Activated B cell treated with CpG ODN at 0.5 μM for 24 hours (primary cell): Measurements from ENCODE around the gene TMEM91. TPM values are rescaled to one million over a fixed set of nuclear protein-coding genes. Genes with fewer than 3 reads are reported as not detected.

Experiments
- ATAC-seq: fragments of 200-7000 bp; cut with Tn5 transposase; one replicate; pipeline ENCODE4 v1.10.0; 2021; ENCODE audit warnings: low read depth, mild to moderate bottlenecking, moderate library complexity
- CTCF ChIA-PET: fragments of 350-600 bp; sonication (Branson Sonifier 250); formaldehyde crosslinking; loops from one replicate; lab custom pipeline; 2021; ENCODE audit warnings: antibody characterized with exemption; lab: Charles Lee
- POLR2A ChIA-PET: fragments of 350-600 bp; sonication (Branson Sonifier 250); formaldehyde crosslinking; loops from one replicate; lab custom pipeline; 2021; ENCODE audit warnings: antibody characterized with exemption; lab: Charles Lee
- DNase-seq: peaks from one replicate; pipeline ENCODE4 v3.0.0; 2022
- H3K27ac Mint-ChIP-seq: one replicate; pipeline ENCODE4 v1.8.0; 2020; ENCODE audit warnings: mixed read lengths
- H3K27me3 Mint-ChIP-seq: one replicate; pipeline ENCODE4 v1.8.0; 2021; ENCODE audit warnings: mixed read lengths
- H3K36me3 Mint-ChIP-seq: one replicate; pipeline ENCODE4 v1.8.0; 2021; ENCODE audit warnings: low read depth, mixed read lengths
- H3K4me1 Mint-ChIP-seq: one replicate; pipeline ENCODE4 v1.8.0; 2021; ENCODE audit warnings: mixed read lengths
- H3K4me3 Mint-ChIP-seq: one replicate; pipeline ENCODE4 v1.8.0; 2020; ENCODE audit warnings: mild to moderate bottlenecking, mixed read lengths
- H3K9me3 Mint-ChIP-seq: one replicate; pipeline ENCODE4 v1.8.0; 2020; ENCODE audit warnings: mixed read lengths
- intact Hi-C: fragments of 100-400 bp; cut with micrococcal nuclease; formaldehyde crosslinking; loops from one replicate; pipeline ENCODE4 v1.15.1; 2024
- total RNA-seq: library from RNA; stranded (reverse); gene quantifications from 2 replicates; pipeline ENCODE4 v1.2.3, GENCODE V29; 2022
- TF ChIP-seq, protein P1 (sequence below): fragments of 200-600 bp; IDR thresholded peaks from one replicate; pipeline ENCODE4 v1.8.0; 2022; ENCODE audit warnings: antibody characterized with exemption, mild to moderate bottlenecking

The TMEM91 gene
- total RNA-seq, 1 donor from 2014 or later = 4.6 TPM

DNA sequence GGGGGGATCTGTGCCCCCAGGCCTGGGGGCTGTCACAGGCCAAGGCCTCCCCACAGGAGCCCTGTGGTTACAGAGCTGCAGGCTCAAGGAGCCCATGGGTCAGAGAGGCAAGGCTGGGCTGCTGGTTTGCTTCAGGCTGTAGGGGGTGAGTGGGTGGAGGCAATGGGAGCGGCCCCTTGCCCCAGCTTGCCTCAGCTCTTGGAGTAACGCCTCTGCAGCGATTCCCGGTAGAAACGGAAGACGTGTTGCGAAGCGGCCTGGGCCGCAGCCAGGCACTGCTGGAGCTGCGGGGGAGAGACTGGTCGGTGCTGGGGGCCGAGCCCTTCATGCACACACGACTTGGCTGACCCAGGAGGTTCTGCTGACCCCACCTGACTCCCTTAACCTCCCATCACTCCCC lies 10.1 kb downstream of the TMEM91 start:
- Mint-ChIP-seq H3K27ac (no peak overlapping the region), H3K27me3 (no peaks in the 10 kb centered on the region), H3K4me1 (no peaks in the 10 kb centered on the region), H3K4me3 (no peak overlapping the region), H3K36me3 (peaks cover 57% of the 10 kb centered on the region), H3K9me3 (no peaks in the 10 kb centered on the region)
- intact Hi-C loops = no loop called here
- DNase-seq (no peak), ATAC-seq (no peak)
- POLR2A ChIA-PET = interaction anchor here (1.2 kb wide), 1 partner anchor 22 kb away, joined by 4 read pairs; the partner anchor contains the start of gene B9D2
- CTCF ChIA-PET = no interaction called here
- TF ChIP-seq, protein P1, sequence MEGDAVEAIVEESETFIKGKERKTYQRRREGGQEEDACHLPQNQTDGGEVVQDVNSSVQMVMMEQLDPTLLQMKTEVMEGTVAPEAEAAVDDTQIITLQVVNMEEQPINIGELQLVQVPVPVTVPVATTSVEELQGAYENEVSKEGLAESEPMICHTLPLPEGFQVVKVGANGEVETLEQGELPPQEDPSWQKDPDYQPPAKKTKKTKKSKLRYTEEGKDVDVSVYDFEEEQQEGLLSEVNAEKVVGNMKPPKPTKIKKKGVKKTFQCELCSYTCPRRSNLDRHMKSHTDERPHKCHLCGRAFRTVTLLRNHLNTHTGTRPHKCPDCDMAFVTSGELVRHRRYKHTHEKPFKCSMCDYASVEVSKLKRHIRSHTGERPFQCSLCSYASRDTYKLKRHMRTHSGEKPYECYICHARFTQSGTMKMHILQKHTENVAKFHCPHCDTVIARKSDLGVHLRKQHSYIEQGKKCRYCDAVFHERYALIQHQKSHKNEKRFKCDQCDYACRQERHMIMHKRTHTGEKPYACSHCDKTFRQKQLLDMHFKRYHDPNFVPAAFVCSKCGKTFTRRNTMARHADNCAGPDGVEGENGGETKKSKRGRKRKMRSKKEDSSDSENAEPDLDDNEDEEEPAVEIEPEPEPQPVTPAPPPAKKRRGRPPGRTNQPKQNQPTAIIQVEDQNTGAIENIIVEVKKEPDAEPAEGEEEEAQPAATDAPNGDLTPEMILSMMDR = no peak

- Mint-ChIP-seq H3K4me1 (peaks cover 18% of the 10 kb centered on the region), H3K4me3 (no peak overlapping the region), H3K27ac (no peak overlapping the region), H3K9me3 (no peaks in the 10 kb centered on the region), H3K27me3 (no peaks in the 10 kb centered on the region), H3K36me3 (peaks cover 59% of the 10 kb centered on the region)
- DNase-seq (no peak), ATAC-seq (no peak)
- ChIA-PET CTCF (no interaction called here), POLR2A (interaction anchor here (0.7 kb wide), 1 partner anchor 8 kb away, joined by 3 read pairs; no protein-coding TSS in a partner anchor)
- TF ChIP-seq, protein P1 = no peak
- intact Hi-C loops = no loop called here
These were observed 15.3 kb downstream of the TMEM91 start for GRCh38 chr19:41391618-41392017.

DNA sequence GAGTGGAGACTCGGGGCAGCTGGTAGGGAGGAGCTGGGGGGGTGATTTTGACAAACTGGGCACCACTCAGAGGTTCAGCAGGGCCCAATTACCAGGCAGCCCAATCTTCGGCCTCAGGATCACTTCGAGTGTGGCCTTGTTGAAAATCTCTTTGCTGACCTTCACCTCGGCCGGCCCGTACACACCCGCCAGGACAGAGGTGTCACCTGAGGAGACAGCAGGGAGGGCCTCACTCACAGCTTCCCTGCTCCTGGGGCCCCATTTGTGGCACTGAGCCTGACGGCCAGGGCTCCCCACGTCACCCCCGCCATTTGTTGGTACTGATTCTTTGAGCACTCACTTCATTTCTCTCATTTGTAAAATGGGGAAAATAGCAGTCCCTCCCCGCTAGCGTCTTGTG lies 16.4 kb downstream of the TMEM91 start:
- Mint-ChIP-seq H3K27me3 (no peaks in the 10 kb centered on the region), H3K9me3 (no peaks in the 10 kb centered on the region), H3K4me3 (no peak overlapping the region), H3K36me3 (peaks cover 55% of the 10 kb centered on the region), H3K4me1 (peaks cover 28% of the 10 kb centered on the region), H3K27ac (no peak overlapping the region)
- DNase-seq (no peak), ATAC-seq (no peak)
- POLR2A ChIA-PET = no interaction called here
- CTCF ChIA-PET = no interaction called here
- intact Hi-C loops = no loop called here
- TF ChIP-seq, protein P1 = no peak

GRCh38 chr19:41395355-41395754 lies 19.0 kb downstream of the TMEM91 start:
- H3K27me3 Mint-ChIP-seq = no peaks in the 10 kb centered on the region
- ChIA-PET POLR2A (interaction anchor here (1.3 kb wide), 1 partner anchor 12 kb away, joined by 3 read pairs; no protein-coding TSS in a partner anchor), CTCF (interaction anchor here (1.5 kb wide), 1 partner anchor 45 kb away, joined by 3 read pairs; the partner anchor contains the start of gene DMAC2)
- intact Hi-C loops = no loop called here
- H3K27ac Mint-ChIP-seq = peak overlapping the region; percentile 16
- ATAC-seq (no peak), DNase-seq (no peak)
- H3K9me3 Mint-ChIP-seq = no peaks in the 10 kb centered on the region
- H3K4me1 Mint-ChIP-seq = peaks cover 47% of the 10 kb centered on the region
- peaks cover 38% of the 10 kb centered on the region for H3K36me3 Mint-ChIP-seq
- TF ChIP-seq, protein P1 = no peak
- peak overlapping the region; percentile 1 for H3K4me3 Mint-ChIP-seq

DNA sequence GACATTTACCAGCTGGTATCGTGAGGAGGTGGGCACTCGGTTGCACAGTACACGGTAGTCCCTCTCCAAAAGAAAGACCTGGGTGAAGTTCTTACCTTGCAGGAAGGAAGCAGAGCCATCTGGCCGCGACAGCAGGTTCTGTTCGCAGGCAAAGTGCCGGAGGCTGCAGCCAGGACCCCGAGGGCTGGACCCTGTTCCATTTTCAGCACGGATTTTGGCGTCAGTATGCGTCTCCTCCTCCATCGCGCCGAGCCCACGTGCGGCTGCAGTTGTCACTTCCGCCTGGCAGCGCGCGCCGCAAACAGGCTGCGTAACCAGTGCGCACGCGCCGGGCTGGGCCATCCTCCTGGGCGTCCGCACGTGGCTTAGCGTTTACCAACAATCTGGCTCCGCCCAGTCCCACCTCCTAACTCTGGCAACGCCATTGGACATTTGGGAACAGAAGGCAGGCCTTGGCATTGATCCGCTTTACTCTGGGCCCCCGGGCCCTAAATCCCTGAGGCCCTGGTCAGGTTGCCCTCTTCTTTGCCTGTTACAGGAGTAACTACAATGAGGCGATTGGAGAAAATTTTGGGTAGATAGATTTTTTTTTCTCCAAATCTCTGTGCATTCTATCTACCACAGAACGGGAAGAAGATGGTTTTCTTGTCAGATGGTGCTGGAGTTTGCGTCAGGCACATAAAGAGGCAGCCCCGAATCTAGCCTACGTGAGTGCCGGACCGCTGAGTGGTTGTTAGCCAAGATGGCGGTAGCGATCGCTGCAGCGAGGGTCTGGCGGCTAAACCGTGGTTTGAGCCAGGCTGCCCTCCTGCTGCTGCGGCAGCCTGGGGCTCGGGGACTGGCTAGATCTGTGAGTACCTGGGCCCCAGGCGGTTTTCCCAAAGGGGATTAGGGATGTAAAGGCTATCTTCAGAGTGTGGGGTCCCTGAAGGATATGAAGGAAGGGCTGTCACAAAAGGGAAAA lies 21.0 kb downstream of the TMEM91 start, which contains the start of the genes BCKDHA and EXOSC5:
Gene BCKDHA (plus strand): TSS at position 733 of the 964 bp plus-strand sequence. CDS start 10 bp downstream, at position 743.
Gene EXOSC5 (minus strand): TSS at position 274 of the 964 bp plus-strand sequence. CDS start 31 bp downstream, at position 243.
- peak; percentile 95 for DNase-seq
- POLR2A ChIA-PET = interaction anchor here (0.5 to 1.0 kb wide), 3 partner anchors 10 to 135 kb away, joined by 3 to 5 read pairs (median 4); partner anchors contain the start of gene B9D2
- TF ChIP-seq, protein P1 = no peak

More for the DNA sequence above, 21.0 kb downstream of the TMEM91 start, which contains the start of the genes BCKDHA and EXOSC5:
- Mint-ChIP-seq H3K27me3 (no peaks in the 10 kb centered on the region), H3K4me1 (peaks cover 47% of the 10 kb centered on the region), H3K36me3 (peaks cover 28% of the 10 kb centered on the region), H3K9me3 (no peaks in the 10 kb centered on the region), H3K4me3 (peak within 1 kb of the TSS; percentile 98), H3K27ac (peak within 1 kb of the TSS; percentile 99)
- intact Hi-C loops = loop anchor here (1.0 kb wide), 8 partner anchors 33 to 179 kb away; partner anchors contain the start of genes B9D2, CCDC97, CEACAM21 and DMAC2
- CTCF ChIA-PET = no interaction called here
- ATAC-seq = peak; percentile 98
